NCI-H748 (cell line): Measurements from ENCODE around the gene CLEC4D.
"Not testable (repeated sequence)": the region's sequence is repeated elsewhere in the genome, so short reads cannot be mapped to it uniquely, and the experiment has no call there.

Source experiments
- DNase-seq: peaks from one replicate; lab custom pipeline; 2025; ENCODE audit not compliant: unreplicated experiment; lab: John Stamatoyannopoulos, UW

Gene CLEC4D

DNA sequence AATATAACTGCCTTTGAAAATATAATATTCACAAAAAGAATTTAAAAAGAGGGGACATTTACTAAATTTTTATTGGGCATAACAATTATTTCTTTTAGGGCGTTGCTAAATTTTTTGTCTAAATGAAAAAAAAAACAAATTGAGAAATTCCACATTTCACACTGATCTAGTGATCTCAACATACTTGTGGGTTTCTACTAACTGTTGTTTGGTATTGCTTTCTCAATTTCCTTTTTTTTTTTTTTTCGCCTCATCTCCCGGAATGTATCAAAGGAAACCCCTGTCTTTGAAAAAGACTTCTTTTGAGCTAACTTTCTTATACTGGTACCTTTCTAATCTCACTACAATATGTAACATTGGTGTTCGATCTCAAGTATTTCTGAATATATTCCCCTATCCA lies at the start of gene CLEC4D:
CLEC4D (plus strand) TSS at position 248 of the 400 bp plus-strand sequence. CDS start 230 bp downstream, outside the sequence.
- no peak for DNase-seq

DNA sequence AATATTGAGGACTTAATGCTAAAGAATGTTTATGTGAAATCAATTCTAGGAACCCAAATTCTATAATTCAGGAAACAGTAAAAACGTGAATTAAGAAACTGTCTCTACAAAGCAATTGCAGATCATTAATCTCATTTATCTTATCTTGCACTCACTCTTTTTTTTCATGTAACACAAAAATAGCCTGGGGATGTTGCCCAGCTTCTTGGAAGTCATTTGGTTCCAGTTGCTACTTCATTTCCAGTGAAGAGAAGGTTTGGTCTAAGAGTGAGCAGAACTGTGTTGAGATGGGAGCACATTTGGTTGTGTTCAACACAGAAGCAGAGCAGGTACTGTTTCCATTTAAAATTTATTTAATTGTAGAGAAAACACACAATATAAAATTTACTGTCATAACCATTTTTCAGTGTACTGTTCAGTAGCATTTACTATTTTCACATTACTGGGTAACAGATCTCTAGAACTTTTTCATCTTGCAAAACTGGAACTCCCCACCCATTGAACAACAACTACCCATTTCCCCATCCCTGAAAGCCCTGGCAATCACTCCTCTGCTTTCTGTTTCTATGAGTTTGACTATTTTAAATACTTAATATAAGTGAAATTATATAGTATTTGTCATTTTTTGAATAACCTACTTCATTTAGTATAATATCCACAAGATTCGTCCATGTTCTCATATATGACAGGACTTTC lies 47.9 kb upstream of the CLEC4D start:
- DNase-seq: no peak

DNA sequence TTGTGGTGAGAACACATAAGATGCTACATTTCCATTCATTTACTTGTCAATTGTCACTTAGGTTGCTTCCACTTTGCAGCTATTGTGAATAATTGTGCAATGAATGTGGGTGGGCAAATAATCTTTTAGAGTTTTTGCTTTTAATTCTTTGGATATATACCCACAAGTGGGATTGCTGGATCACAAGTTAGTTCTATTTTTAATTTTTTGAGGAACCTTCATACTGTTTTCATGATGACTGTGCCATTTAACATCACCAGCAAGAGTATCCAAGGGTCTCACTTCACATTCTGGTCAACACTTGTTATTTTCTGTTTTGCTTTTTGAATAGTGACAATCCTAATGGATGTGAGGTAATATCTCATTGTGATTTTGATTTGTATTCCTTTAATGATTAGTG lies 47.1 kb upstream of the CLEC4D start:
- no peak for DNase-seq

DNA sequence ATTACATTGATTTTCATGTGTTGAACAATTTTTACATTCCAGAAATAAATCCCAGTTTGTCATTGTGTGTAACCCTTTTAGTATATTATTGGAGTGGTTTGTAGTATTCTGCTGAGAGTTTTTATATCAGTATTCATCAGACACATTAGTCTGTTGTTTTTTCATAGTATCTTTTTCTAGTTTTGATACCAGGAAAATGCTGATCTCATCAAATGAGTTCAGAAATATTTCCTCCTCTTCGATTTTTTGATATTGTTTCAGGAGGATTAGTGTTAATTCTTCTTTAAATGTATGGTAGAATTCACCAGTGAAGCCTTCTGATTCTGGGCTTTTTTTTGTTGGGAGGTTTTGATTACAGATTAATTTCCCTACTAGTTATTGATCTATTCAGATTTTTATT lies 42.2 kb upstream of the CLEC4D start:
- no peak for DNase-seq

DNA sequence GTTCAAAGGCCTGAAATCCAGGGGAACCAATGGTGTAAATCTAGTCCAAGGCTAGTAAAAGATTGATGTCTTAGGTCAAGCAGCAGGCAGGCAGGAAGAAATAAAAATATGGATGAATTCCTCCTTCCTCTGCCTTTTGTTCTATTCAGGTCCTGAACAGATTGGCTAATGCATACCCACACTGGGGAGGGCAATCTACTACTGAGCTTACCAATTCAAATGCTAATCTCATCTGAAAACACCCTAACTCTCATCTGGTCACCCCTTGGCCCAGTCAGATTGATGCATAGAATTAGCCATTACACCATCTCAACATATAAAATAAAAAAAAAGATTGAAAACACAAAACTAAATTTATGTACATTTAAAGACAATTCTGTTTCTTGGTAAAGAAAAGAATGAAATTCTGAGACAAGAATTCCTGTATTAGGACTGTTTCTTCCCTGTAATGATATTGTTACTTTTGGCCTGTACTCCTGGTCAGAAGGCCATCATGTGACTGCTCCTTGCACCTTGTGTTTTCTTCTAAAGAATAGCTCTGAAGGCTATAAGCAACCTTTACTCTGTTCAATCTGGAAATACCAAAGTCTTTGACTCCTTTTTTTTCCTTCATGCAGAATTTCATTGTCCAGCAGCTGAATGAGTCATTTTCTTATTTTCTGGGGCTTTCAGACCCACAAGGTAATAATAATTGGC lies 37.6 kb upstream of the CLEC4D start:
- no peak for DNase-seq

DNA sequence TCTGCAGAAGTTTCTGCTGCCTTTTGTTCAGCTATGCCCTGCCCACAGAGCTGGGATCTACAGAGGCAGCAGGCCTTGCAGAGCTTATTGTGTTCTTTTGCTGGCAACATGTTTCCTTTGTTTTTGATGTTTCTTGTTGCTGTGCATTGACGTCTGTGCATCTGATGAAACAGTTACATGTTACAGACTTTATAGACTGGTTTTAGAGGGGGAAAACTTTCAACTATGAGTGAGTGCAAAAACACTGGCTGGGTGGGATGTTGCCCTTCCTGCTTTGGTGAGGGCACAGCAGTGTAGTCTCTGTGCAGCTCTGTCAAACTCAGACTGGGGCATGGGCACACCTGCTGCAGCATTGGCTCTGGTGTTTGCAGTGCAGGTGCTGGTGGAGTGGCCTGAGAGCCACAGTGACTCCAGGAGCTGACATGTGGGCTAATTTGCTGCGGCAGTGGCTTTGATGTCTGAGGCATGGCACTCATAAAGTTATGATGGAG lies 30.7 kb upstream of the CLEC4D start:
- DNase-seq: no peak

DNA sequence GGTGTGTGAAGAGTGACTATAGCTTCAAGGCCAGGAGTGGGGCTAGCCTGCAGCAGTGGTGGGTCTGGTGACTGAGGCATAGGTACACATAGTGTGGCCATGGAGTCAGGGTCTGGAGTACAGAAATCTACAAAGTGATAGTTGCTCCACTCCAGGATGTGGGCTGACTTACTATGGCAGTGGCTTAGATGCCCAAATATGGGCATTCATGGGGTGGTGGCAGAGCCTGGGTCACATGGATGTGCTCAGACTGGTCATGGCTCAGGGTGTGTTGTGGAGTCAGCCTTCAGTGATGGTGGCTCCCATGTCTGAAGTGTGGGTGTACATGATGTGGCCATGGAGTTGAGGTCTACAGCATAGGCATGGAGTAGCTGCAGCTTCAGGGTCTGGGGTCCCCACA lies 30.2 kb upstream of the CLEC4D start:
- no peak for DNase-seq

DNA sequence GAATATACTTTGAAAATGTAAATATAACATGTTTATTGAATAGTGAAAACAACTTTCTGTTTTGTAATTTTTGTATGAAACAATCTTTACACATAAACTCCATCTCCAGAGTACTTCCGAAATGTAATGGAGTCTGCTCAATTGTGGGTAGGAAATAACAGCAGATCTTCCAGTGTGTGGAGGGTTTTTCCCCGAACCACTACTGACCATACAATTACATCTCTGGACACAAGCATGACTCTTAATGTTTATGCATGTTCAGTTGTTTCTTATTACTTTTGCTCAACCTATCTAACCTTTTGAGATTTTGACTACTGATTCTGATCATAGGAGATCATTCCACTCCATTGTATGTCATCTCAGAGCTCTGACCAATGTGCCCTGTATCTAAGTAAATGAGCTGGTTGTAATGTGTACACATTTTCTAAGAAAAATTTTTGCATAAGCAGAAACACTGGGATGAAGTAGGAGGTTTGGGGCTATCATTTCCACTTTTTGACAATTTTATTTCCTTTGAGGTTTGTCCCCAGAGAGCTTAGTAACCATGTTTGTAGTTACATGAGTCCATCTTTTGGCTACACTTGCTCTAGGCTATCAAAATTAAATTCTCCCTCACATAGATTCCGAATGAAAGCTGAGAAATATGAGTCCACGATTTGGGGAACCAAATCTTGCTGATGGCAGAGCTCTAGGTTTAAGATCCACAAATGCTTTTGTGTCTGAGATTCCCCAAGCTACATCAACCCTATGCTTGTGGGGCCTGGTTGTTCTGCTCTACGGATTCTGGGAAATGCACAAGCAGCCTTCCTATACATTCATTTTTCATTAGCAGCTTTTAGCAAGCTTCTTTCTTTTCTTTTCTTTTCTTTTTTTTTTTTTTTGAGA lies 21.4 kb upstream of the CLEC4D start:
- no peak for DNase-seq

DNA sequence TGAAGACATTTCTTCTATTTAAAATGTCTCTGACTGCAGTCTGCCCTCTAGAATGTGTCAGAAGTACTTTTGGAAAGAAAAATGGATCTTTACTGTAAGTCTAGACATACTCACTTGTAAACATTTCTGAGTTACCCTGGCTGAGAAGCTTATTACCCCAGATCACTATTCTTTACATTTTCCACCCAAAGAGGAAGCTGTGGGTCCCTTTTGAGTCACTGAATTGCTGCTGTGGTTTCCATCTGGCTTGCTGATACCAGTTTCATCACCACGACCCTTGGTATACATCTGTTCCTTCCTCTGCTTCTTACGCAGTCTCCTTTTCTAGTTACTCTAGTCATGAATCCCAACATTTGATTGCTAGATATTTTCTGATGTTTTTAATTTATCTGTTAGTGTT lies 20.2 kb upstream of the CLEC4D start:
- DNase-seq: no peak

DNA sequence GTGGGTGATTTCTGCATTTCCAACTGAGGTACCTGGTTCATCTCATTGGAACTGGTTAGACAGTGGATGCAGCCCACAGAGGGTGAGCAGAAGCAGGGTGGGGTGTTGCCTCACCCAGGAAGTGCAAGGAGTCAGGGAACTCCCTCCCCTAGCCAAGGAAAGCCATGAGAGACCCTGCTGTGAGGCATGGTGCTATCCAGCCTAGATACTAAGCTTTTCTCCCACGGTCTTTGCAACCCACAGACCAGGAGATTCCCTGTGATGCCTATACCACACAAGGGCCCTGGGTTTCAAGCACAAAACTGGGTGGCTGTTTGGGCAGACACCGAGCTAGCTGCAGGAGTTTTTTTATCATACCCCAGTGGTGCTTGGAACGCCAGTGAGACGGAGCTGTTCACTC lies 17.6 kb upstream of the CLEC4D start:
- not testable (repeated sequence) for DNase-seq

DNA sequence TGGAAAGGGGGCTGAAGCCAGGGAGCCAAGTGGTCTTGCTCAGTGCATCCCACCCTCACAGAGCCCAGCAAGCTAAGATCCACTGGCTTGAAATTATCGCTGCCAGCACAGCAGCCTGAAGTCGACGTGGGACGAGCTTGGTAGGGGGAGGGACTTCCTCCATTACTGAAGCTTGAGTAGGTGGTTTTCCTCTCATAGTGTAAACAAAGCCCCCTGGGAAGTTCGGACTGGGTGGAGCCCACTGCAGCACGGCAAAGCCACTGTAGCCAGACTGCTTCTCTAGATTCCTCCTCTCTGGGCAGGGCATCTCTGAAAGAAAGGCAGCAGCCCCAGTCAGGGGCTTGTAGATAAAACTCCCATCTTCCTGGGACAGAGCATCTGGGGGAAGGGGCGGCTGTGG lies 17.2 kb upstream of the CLEC4D start:
- DNase-seq: peak; percentile 0

DNA sequence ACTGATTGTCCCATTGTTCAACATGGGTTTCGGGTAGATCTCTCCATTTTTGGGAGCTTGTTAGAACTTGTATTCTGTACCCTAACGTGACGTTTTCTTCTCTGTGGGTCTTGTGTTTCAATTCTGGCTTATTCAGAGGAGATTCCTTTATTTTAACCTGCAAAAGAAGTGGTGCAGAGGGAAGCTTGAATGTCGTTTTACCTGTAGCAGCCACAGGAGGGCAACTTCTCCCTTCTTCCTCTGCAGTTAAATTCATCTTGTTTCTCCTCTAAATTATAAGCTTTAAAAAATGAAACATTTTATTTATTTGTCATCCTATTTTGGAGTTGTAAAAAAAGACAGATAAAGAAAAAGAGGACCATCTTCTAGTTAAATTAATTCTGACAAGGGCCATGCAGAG lies 13.7 kb upstream of the CLEC4D start:
- DNase-seq: no peak

DNA sequence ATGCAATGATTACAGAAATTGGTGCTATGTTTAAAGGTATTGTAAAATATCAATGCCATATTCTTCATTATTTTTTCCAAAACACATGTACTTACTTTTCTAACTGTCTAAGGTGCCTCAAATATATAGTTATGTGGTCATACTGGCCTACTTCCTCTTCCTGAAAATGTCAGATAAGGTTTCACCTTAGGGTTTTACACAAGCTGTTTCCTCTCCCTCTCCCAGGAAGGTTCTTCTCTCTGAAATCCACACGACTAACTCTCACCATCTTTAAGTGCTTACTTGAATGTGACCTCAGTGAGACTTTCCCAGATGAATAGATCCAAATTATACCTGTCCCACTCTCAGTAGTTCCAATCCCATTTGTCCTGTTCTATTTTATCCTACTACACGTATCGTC lies 11.6 kb upstream of the CLEC4D start:
- DNase-seq: no peak

DNA sequence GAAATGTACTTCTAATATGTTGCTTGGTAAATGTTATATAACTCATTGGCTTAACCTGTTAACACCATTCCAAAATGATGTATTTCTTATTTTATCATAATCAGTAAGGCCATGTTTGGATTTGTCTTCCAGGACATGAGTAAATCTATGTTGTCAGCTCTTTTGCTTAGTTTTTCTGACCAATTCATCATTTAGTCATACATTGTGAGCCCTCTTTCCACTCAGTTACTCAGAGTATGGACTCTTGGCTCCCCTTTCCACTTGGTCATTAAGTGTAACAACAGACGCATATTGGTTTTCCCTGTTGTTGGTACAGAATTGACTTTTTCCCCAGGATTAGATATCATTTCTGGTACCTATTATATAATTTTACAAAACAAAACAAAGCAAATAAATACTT lies 9.0 kb upstream of the CLEC4D start:
- no peak for DNase-seq

DNA sequence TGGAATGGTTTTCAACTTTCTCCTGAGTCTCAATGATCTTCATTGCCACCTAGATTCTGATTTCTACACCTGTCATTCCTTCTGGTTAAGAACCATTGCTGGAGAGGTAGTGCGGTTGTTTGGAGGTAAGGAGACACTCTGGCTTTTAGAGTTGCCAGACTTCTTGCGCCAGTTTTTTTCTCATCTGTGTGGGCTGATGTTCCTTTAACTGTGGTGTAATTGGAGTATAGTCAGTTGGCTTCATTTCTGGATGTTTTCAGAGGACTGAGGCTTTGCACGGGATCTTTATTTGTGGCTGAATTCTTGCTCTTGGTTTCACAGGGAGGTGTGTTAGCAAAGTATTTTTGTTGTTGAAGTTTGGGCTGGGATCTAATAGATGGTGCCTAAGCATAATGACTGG lies 5.7 kb upstream of the CLEC4D start:
- no peak for DNase-seq

DNA sequence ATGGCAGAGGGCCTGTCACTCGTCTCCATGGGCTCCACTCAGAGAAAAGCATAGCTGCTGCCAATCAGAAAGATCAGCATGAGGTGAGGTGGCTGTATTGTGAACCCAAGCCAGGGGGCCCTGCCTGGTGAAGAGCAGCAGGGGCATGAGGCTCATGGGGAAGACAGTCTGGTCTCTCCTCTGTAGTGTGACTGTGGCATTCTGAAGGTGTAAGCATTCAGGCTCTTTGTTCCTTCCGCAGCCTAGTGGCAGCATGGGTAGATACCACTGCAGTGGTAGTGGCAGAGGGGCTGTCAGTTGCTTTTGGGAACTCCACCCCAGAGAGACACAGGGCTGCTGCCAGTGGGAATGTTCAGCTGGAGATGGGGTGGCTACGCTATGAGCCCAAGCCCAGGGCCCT lies 5.1 kb upstream of the CLEC4D start:
- no peak for DNase-seq

DNA sequence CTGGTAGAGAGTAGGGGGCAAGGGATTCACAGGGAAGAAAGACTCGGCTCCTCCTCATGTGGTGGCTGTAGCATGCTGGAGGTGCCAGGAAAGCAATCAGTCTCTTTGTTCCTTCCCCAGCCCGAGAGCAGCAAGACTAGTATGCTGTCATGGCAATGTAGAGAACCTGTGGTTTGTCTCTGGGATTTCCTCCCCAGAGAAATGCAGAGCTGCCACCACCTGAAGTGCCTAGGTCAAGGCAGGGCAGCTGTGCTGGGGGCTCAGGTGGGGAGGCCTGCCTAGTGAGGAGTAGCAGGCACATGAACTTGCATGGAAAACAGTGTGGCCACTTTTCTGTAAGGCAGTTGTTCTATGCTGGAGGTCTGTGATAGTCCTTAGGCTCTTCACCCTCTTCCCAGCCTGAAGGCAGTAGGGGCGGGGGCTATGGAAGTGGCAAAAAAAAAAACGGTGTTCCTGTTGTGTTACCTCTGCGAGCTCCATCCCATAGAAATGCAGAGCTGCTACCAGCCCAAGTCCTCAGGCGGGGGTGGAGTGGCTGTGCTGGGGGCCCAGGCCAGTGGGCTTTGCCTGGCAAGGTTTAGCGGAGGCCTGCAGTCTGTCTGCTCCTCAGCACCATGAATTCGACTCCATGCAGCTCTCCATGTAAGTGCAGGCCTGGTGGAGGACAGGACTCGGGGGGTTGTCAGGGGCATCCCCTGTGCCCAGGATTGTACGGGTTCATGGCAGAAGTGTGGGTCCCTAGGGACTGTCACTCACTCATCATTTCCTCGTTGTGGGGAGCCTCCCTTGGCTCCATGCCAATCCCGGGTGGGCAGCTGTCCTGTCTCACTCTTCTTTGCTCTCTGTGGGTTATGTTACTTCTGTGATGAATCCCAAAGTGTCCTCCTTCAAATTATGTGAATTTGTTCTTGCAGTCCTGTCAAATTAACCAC lies 4.1 kb upstream of the CLEC4D start:
- DNase-seq: no peak

DNA sequence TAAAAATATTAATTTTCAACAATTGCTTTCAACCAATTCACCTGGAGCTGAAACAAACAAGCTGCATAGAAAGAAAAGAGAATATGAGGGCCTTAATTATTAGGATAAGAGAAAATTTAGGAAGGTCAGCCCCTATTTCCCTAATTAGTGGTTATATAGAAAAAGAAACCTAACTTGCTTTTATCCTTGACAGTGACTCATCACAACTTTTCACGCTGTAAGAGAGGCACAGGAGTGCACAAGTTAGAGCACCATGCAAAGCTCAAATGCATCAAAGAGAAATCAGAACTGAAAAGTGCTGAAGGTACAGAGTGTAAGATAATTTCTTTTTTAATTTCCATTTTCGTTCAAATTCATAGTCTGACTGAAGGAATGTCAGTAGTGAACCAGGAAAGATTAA lies 4.7 kb downstream of the CLEC4D start:
- DNase-seq: no peak

DNA sequence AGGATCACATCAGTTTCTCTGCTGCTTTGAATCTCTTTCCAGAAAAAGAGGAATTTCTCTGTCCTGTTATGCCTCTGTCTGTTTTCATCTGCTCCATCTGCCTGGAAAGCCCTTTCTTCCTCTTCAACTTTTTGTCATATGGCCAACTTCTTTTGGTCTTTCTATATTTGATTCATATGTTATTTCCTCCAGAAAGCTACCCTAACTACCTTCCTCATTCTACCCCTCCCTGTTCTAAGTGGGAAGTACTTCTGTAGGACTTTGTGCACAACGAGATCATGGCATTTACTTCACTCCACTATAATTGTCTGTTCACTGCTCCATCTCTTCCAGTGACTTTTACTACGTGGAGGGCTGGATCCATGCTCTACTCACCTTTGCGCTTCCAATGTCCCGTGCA lies 5.9 kb downstream of the CLEC4D start:
- no peak for DNase-seq

DNA sequence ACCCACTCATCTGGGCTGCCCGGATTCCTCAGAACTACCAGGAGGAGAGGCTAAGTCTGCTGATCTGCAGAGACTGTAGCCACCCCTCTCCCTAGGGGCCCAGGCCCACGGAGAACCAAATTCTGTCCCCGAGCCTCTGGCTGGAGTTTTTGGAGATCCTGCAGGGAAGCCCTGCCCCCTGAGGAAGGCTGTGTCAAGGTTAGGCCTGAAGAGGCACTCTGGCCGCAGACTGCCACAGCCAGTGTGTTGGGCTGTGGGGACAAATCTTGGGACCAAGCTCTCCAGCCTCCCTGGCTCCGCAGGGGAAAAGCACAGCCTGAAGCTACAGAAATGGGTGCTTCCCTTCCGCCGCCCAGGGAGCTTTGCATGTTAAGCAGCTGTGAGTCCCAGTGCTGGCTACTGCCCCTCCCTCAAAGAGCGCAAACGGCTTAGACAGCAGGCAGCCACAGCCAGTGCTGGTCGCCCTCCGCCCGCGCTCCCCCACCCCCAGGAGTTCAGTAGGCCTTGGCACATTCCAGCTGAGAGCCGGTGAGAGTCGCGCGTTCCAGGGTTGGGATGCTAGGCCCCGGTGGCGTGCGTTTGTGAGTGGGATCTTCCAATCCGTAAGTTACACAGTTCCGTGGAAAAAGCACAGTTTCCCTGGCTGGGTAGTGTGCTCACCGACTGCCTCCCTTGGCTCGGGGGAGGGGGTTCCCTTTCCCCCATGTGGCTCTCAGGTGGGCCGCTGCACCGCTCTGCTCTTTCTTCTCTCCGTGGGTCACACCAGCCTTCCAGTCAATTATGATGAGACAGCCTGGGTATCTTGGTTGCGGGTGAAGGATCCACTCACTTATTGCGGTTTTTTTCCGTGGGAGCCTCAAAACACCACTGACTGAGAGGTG lies 14.2 kb downstream of the CLEC4D start:
- no peak for DNase-seq
